ENCODE data around the gene GLOD4. TPM values are rescaled to one million over a fixed set of nuclear protein-coding genes. Genes with fewer than 3 reads are reported as not detected.

Gene GLOD4
- total and polyA plus RNA-seq, 2 experiments from 2014 or later, result 68.1 to 120 TPM

GRCh38 chr17:746783-747629, 35.1 kb downstream of the GLOD4 start:
- Histone ChIP-seq H3K9me2 (replicated peaks; ENCODE audit: insufficient read depth) (no peaks in the 10 kb centered on the region), H3K4me1 (ENCODE audit: insufficient read depth) (peaks cover 8% of the 10 kb centered on the region), H3K4me2 (no peak overlapping the region), H3K27ac (no peak overlapping the region), H3K9me3 (ENCODE audit: low read depth) (no peaks in the 10 kb centered on the region), H4K20me1 (ENCODE audit: insufficient read depth, poor library complexity, severe bottlenecking) (no peaks in the 10 kb centered on the region), H3K36me3 (replicated peaks; ENCODE audit: insufficient read depth, low read depth) (no peaks in the 10 kb centered on the region), H2AFZ (no peak overlapping the region), H3K27me3 (no peaks in the 10 kb centered on the region), H3K4me3 (no peak overlapping the region), H3K79me2 (peaks cover 36% of the 10 kb centered on the region)
- no peak for TF ChIP-seq EZH2 (IDR thresholded peaks at IDR 0.05; ENCODE audit: borderline replicate concordance)
- no peak for TF ChIP-seq EZH2phosphoT487 (IDR thresholded peaks at IDR 0.05; ENCODE audit: low read depth, severe bottlenecking, unreplicated experiment)
- TF ChIP-seq CTCF (IDR thresholded peaks at IDR 0.05; ENCODE audit: poor library complexity), result no peak
- 95% methylated on average over 38 of the region's 38 CpGs for WGBS (ENCODE audit: low lambda C conversion rate, missing lambda C conversion rate)
- DNase-seq (ENCODE audit: low spot score), result no peak

DNA sequence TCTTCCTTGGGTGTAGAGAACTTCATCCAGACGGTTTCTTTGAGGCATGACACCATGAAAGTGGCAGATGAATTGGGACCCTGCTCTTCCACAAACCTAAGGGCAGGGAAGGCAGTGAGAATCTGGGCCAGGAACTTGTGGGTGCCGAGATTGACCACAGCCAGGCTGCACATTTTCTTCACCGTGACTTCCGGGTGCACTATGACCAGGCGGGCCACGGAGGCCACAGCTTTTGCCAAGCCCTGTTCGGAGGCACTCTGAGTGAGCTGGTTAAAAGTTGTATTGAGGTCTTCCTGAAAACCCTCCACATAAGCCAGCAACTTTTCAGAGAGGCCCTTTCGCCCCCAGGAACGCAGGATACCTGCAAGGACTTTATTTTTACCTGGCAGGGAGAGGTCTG, 35.9 kb downstream of the GLOD4 start:
- no peak overlapping the region for H3K4me2 ChIP-seq
- no peaks in the 10 kb centered on the region for H3K27me3 ChIP-seq
- H3K79me2 ChIP-seq, result peaks cover 28% of the 10 kb centered on the region
- TF ChIP-seq EZH2 (IDR thresholded peaks at IDR 0.05; ENCODE audit: borderline replicate concordance) (no peak), CTCF (IDR thresholded peaks at IDR 0.05; ENCODE audit: poor library complexity) (no peak), EZH2phosphoT487 (IDR thresholded peaks at IDR 0.05; ENCODE audit: low read depth, severe bottlenecking, unreplicated experiment) (no peak)
- no peak overlapping the region for H2AFZ ChIP-seq
- WGBS (ENCODE audit: low lambda C conversion rate, missing lambda C conversion rate), result 93% methylated on average over 9 of the region's 9 CpGs
- H3K9me3 ChIP-seq (ENCODE audit: low read depth), result no peaks in the 10 kb centered on the region
- H3K4me3 ChIP-seq, result no peak overlapping the region
- DNase-seq (ENCODE audit: low spot score), result no peak
- no peaks in the 10 kb centered on the region for H3K36me3 ChIP-seq (replicated peaks; ENCODE audit: insufficient read depth, low read depth)
- H3K27ac ChIP-seq, result no peak overlapping the region
- no peaks in the 10 kb centered on the region for H4K20me1 ChIP-seq (ENCODE audit: insufficient read depth, poor library complexity, severe bottlenecking)
- H3K9me2 ChIP-seq (replicated peaks; ENCODE audit: insufficient read depth), result no peaks in the 10 kb centered on the region
- H3K4me1 ChIP-seq (ENCODE audit: insufficient read depth), result peaks cover 8% of the 10 kb centered on the region

DNA sequence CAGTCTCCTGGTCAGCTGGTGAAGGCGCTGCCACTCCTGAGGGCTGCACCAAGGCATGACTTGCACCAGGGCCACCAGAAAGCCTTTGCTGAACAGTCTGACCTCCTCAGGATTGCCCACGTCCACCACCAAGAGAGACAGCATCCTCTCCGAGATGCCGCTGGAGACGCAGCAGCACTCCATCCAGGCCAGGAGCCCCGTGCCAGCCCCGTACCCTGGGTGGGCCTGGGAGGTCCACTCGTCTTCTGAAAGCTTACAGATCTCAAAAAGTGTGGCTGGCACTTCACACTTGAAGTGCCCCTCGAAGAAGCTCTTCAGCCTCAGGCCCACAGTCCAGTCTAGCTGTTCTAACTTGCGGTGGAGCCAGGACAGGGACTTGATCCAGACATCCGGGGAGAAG, 36.7 kb downstream of the GLOD4 start:
- 96% methylated on average over 11 of the region's 11 CpGs for WGBS (ENCODE audit: low lambda C conversion rate, missing lambda C conversion rate)
- H3K79me2 ChIP-seq, result peaks cover 20% of the 10 kb centered on the region
- H4K20me1 ChIP-seq (ENCODE audit: insufficient read depth, poor library complexity, severe bottlenecking), result no peaks in the 10 kb centered on the region

More for the DNA sequence above, 36.7 kb downstream of the GLOD4 start:
- Histone ChIP-seq H3K36me3 (replicated peaks; ENCODE audit: insufficient read depth, low read depth) (no peaks in the 10 kb centered on the region), H3K27ac (no peak overlapping the region), H3K9me2 (replicated peaks; ENCODE audit: insufficient read depth) (no peaks in the 10 kb centered on the region), H3K4me1 (ENCODE audit: insufficient read depth) (peaks cover under 1% of the 10 kb centered on the region), H3K4me2 (no peak overlapping the region), H3K27me3 (no peaks in the 10 kb centered on the region), H3K4me3 (no peak overlapping the region), H3K9me3 (ENCODE audit: low read depth) (no peaks in the 10 kb centered on the region), H2AFZ (no peak overlapping the region)
- TF ChIP-seq EZH2phosphoT487 (IDR thresholded peaks at IDR 0.05; ENCODE audit: low read depth, severe bottlenecking, unreplicated experiment), result no peak
- no peak for TF ChIP-seq EZH2 (IDR thresholded peaks at IDR 0.05; ENCODE audit: borderline replicate concordance)
- TF ChIP-seq CTCF (IDR thresholded peaks at IDR 0.05; ENCODE audit: poor library complexity), result no peak
- DNase-seq (ENCODE audit: low spot score), result no peak
